H1 (cell line): ENCODE results near the gene EPB41L1. TPM values are rescaled to one million over a fixed set of nuclear protein-coding genes. Genes with fewer than 3 reads are reported as not detected.

ENCODE experiments used
- CTCF ChIA-PET: fragments of 300-600 bp; sonication (Branson Sonifier 250); formaldehyde crosslinking; loops from one replicate; lab custom pipeline; 2021; ENCODE audit not compliant: partially characterized antibody; lab: Charles Lee
- POLR2A ChIA-PET: fragments of 300-600 bp; sonication (Branson Sonifier 250); formaldehyde crosslinking; loops from one replicate; lab custom pipeline; 2021; ENCODE audit warnings: inconsistent platforms; ENCODE audit not compliant: partially characterized antibody; lab: Charles Lee
- DNase-seq, 2 experiments: peaks; one replicate each; pipeline versions ENCODE4 v3.0.0 to v3.0.0-alpha.2; 2010 to 2022; ENCODE audit warnings: low spot score in 2 of 2, low read depth in 1 of 2, mixed read lengths in 1 of 2
- FAIRE-seq: peaks from 2 replicates; lab custom pipeline; 2011; peaks lifted over from hg19 to GRCh38; lab: Jason Lieb, UNC
- H2AFZ ChIP-seq: 2 replicates; pipeline ENCODE4 v1.8.1; 2012; ENCODE audit warnings: low read length, inconsistent platforms
- H2AK5ac ChIP-seq: 2 replicates; pipeline ENCODE4 v1.6.1; 2013; ENCODE audit warnings: low read depth, low read length
- H2BK120ac ChIP-seq: replicated peaks from 2 replicates; pipeline ENCODE3; 2013; ENCODE audit warnings: low read depth, low read length, inconsistent platforms
- H2BK12ac ChIP-seq: 2 replicates; pipeline ENCODE4 v1.6.1; 2013; ENCODE audit warnings: low read depth, low read length
- H2BK15ac ChIP-seq: 2 replicates; pipeline ENCODE4 v1.6.1; 2013; ENCODE audit warnings: low read length
- H2BK20ac ChIP-seq: 2 replicates; pipeline ENCODE4 v1.6.1; 2013; ENCODE audit warnings: low read length
- H2BK5ac ChIP-seq: 2 replicates; pipeline ENCODE4 v1.6.1; 2013; ENCODE audit warnings: low read depth, low read length
- H3K14ac ChIP-seq: 2 replicates; pipeline ENCODE4 v1.6.1; 2013; ENCODE audit warnings: inconsistent platforms; ENCODE audit not compliant: insufficient read length
- H3K18ac ChIP-seq: 2 replicates; pipeline ENCODE4 v1.6.1; 2013; ENCODE audit warnings: low read length; ENCODE audit errors: extremely low read depth
- H3K23ac ChIP-seq: 2 replicates; pipeline ENCODE4 v1.6.1; 2013; ENCODE audit warnings: inconsistent platforms; ENCODE audit not compliant: insufficient read length
- H3K23me2 ChIP-seq: 2 replicates; pipeline ENCODE4 v1.6.1; 2013; ENCODE audit warnings: low read depth, low read length
- H3K27ac ChIP-seq: 2 replicates; pipeline ENCODE4 v1.6.1; 2011; ENCODE audit warnings: low read depth, low read length, inconsistent platforms
- H3K27me3 ChIP-seq, 4 experiments: replicated peaks in 1 of 4; 1 replicate in 1 of 4; 2 replicates in 3 of 4; pipeline versions ENCODE4 v1.6.1 to v1.8.1; 2011 to 2013; ENCODE audit warnings: low read length in 3 of 4, mild to moderate bottlenecking in 3 of 4, inconsistent platforms in 2 of 4, mixed read lengths in 2 of 4, moderate library complexity in 1 of 4; ENCODE audit not compliant: control insufficient read depth in 3 of 4, insufficient read depth in 3 of 4; ENCODE audit errors: extremely low read depth in 1 of 4
- H3K36me3 ChIP-seq, 4 experiments: 2 replicates each; pipeline versions ENCODE4 v1.6.1 to v1.8.1; 2011 to 2013; ENCODE audit warnings: mild to moderate bottlenecking in 4 of 4, low read length in 3 of 4, moderate library complexity in 2 of 4, control low read depth in 1 of 4, inconsistent platforms in 1 of 4; ENCODE audit not compliant: insufficient read depth in 4 of 4, control insufficient read depth in 2 of 4
- H3K4ac ChIP-seq: replicated peaks from 2 replicates; pipeline ENCODE3; 2013; ENCODE audit warnings: low read length, low read depth, mixed read lengths, inconsistent platforms; ENCODE audit not compliant: insufficient read length
- H3K4me1 ChIP-seq, 4 experiments: replicated peaks in 1 of 4; 1 replicate in 1 of 4; 2 replicates in 3 of 4; pipeline versions ENCODE4 v1.6.1 to v1.8.1; 2011 to 2013; ENCODE audit warnings: low read length in 3 of 4, inconsistent platforms in 2 of 4, mixed read lengths in 1 of 4; ENCODE audit not compliant: insufficient read depth in 4 of 4, control insufficient read depth in 3 of 4
- H3K4me2 ChIP-seq, 2 experiments: 2 replicates each; pipeline versions ENCODE4 v1.6.1 to v1.8.1; 2011 to 2013; ENCODE audit warnings: low read depth in 2 of 2, low read length in 2 of 2, control low read depth in 1 of 2, inconsistent platforms in 1 of 2, mild to moderate bottlenecking in 1 of 2; ENCODE audit not compliant: insufficient read depth in 1 of 2
- H3K4me3 ChIP-seq, 4 experiments: fragments of 200-600, 300-600 bp in 1 of 4; sonication (generic), shearing (Covaris generic), sonication (Bioruptor Twin) in 1 of 4; 2 replicates each; pipeline versions ENCODE4 v1.5.1 to v1.8.1; 2011 to 2016; ENCODE audit warnings: low read length in 4 of 4, low read depth in 3 of 4, control low read depth in 2 of 4, inconsistent platforms in 2 of 4, mild to moderate bottlenecking in 2 of 4, mixed read lengths in 1 of 4, moderate library complexity in 1 of 4; ENCODE audit not compliant: insufficient read depth in 2 of 4; ENCODE audit errors: extremely low read depth in 1 of 4
- H3K56ac ChIP-seq: replicated peaks from 2 replicates; pipeline ENCODE3; 2013; ENCODE audit warnings: low read depth, mild to moderate bottlenecking, mixed read lengths, low read length, inconsistent platforms; ENCODE audit not compliant: insufficient read length
- H3K79me1 ChIP-seq: 2 replicates; pipeline ENCODE4 v1.6.1; 2013; ENCODE audit warnings: low read depth, low read length, control low read depth
- H3K79me2 ChIP-seq, 2 experiments: 2 replicates each; pipeline versions ENCODE4 v1.6.1 to v1.8.1; 2012 to 2013; ENCODE audit warnings: low read length in 2 of 2, mild to moderate bottlenecking in 2 of 2, inconsistent platforms in 1 of 2; ENCODE audit not compliant: insufficient read depth in 2 of 2, control insufficient read depth in 1 of 2
- H3K9ac ChIP-seq, 4 experiments: replicated peaks in 1 of 4; 1 replicate in 1 of 4; 2 replicates in 3 of 4; pipeline versions ENCODE4 v1.6.1 to v1.8.1; 2011 to 2013; ENCODE audit warnings: low read depth in 3 of 4, low read length in 3 of 4, control low read depth in 2 of 4, mild to moderate bottlenecking in 2 of 4, moderate library complexity in 2 of 4, inconsistent platforms in 1 of 4; ENCODE audit errors: extremely low read depth in 1 of 4
- H3K9me3 ChIP-seq, 2 experiments: 2 replicates each; pipeline versions ENCODE4 v1.6.1 to v1.8.1; 2012 to 2013; ENCODE audit warnings: mild to moderate bottlenecking in 2 of 2, moderate library complexity in 2 of 2, control low read depth in 1 of 2, inconsistent platforms in 1 of 2, low read depth in 1 of 2, low read length in 1 of 2, mixed read lengths in 1 of 2; ENCODE audit not compliant: insufficient read depth in 2 of 2
- H4K20me1 ChIP-seq, 2 experiments: replicated peaks in 1 of 2; 2 replicates each; pipeline versions ENCODE3 to v1.8.1; 2011 to 2013; ENCODE audit warnings: inconsistent platforms in 2 of 2, low read length in 2 of 2, mild to moderate bottlenecking in 1 of 2; ENCODE audit not compliant: insufficient read depth in 2 of 2, control insufficient read depth in 1 of 2
- H4K5ac ChIP-seq: 2 replicates; pipeline ENCODE4 v1.6.1; 2013; ENCODE audit warnings: low read length, low read depth, mixed read lengths, inconsistent platforms; ENCODE audit not compliant: insufficient read length
- H4K8ac ChIP-seq: 2 replicates; pipeline ENCODE4 v1.8.0; 2013; ENCODE audit warnings: mild to moderate bottlenecking, moderate library complexity, low read length, inconsistent platforms; ENCODE audit not compliant: insufficient read depth; ENCODE audit errors: extremely low read depth
- H4K91ac ChIP-seq: replicated peaks from 2 replicates; pipeline ENCODE3; 2013; ENCODE audit warnings: low read length, mixed read lengths, inconsistent platforms; ENCODE audit not compliant: insufficient read length
- ASH2L ChIP-seq: fragments of 200-600, 300-600 bp; sonication (generic); IDR thresholded peaks from one replicate; pipeline ENCODE4 v1.7.1; 2017; ENCODE audit warnings: low read length
- CREB1 ChIP-seq: IDR thresholded peaks from 2 replicates; pipeline ENCODE4 v1.6.1; 2012; ENCODE audit warnings: inconsistent platforms
- HDAC6 ChIP-seq: IDR thresholded peaks from one replicate; pipeline ENCODE4 v1.7.1; 2012; ENCODE audit warnings: low read depth, mild to moderate bottlenecking, inconsistent platforms, low read length, moderate library complexity
- KDM4A ChIP-seq: IDR thresholded peaks from one replicate; pipeline ENCODE4 v1.7.1; 2012; ENCODE audit warnings: low read depth, mild to moderate bottlenecking, moderate library complexity, low read length, inconsistent platforms; ENCODE audit not compliant: severe bottlenecking
- RAD21 ChIP-seq, 2 experiments: IDR thresholded peaks in 1 of 2; conservative IDR thresholded peaks in 1 of 2; 2 replicates each; pipeline ENCODE4 v1.6.1; 2011; ENCODE audit warnings: low read depth in 2 of 2, low read length in 2 of 2, improper control_type of control experiment in 1 of 2, inconsistent platforms in 1 of 2, mild to moderate bottlenecking in 1 of 2, moderate library complexity in 1 of 2
- RFX5 ChIP-seq: IDR thresholded peaks from 2 replicates; pipeline ENCODE4 v1.6.1; 2011; ENCODE audit warnings: low read depth, low read length, improper control_type of control experiment, borderline replicate concordance
- WGBS, 2 experiments: shearing (Covaris generic) in 1 of 2; methylation state at CpG; one replicate each; pipeline versions ENCODE4 v1.1.6 to v1.1.7; 2013 to 2015; ENCODE audit warnings: low lambda C conversion rate in 2 of 2, mixed read lengths in 2 of 2, inconsistent platforms in 1 of 2, low coverage in 1 of 2, missing lambda C conversion rate in 1 of 2; ENCODE audit not compliant: insufficient replicate concordance in 2 of 2, insufficient coverage in 1 of 2, insufficient read length in 1 of 2; ENCODE audit errors: extremely low coverage in 1 of 2, missing lambda C conversion rate in 1 of 2; 5-methylcytosine and 5-hydroxymethylcytosine counted together
- polyA plus RNA-seq, 7 experiments: library from polyadenylated mRNA; depleted of rRNA in 3 of 7; stranded (reverse) in 5 of 7; unstranded in 2 of 7; fragments of >200 nt in 5 of 7; fragments of 200-250 nt in 2 of 7; gene quantifications; 1 replicate in 5 of 7; 2 replicates in 1 of 7; 4 replicates in 1 of 7; pipeline versions ENCODE4 v1.2.1 to v1.2.3, GENCODE V29; 2011 to 2013; ENCODE audit warnings: missing spikeins in 2 of 7, mixed read lengths in 2 of 7
- total RNA-seq: library from RNA; stranded (reverse); fragmentation: NEBNext Ultra II Directional; extraction: Animal tissue kit (Norgen Biotek cat#: 25700); gene quantifications from 2 replicates; pipeline ENCODE4 v1.2.1, GENCODE V29; 2021
- TF ChIP-seq, protein P1 (sequence below): IDR thresholded peaks from 2 replicates; pipeline ENCODE4 v1.6.1; 2011; ENCODE audit warnings: low read length, improper control_type of control experiment

EPB41L1 gene
- total and polyA plus RNA-seq, 2 of the 8 experiments (the other 6 are each of a cell fraction or from before 2014, with no cell fraction given) = 14.8 to 36.0 TPM

DNA sequence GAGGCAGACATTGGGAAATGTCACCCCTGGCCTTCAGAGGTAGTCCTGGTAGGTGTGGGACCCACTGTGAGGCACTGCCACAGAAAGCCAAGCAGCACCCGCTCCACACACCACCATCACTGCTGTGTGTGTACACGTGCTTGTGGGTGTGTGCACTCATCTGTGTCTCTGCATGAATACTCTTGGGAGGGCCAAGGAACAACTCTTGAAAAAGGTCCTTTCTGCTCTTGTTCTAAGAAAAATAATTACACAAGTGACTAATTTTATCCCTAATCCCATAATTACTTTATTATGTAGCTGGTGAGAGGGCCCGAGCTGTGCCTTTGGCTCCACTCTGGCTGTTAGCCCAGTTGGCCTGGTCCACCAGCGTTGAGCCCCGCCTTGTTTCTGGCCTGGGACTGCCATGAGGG lies 21.7 kb upstream of the EPB41L1 start:
- Histone ChIP-seq H2AFZ (no peak overlapping the region), H3K4me2 (no peak overlapping the region), H4K20me1 (no peaks in the 10 kb centered on the region), H2AK5ac (no peak overlapping the region), H3K14ac (no peak overlapping the region), H3K4me1 (peaks cover 0 to 3% (median 1%) of the 10 kb centered on the region in 4 experiments; a peak in 3 of 7 replicates), H3K4me3 (no peak overlapping the region), H4K8ac (no peak overlapping the region), H3K9ac (no peak overlapping the region), H3K4ac (peak overlapping the region; percentile 60), H2BK15ac (no peak overlapping the region), H2BK5ac (no peak overlapping the region), H2BK20ac (no peak overlapping the region), H4K91ac (no peak overlapping the region), H3K23me2 (no peaks in the 10 kb centered on the region), H4K5ac (no peak overlapping the region), H2BK120ac (no peak overlapping the region), H3K56ac (no peak overlapping the region), H3K79me1 (no peaks in the 10 kb centered on the region), H3K27ac (no peak overlapping the region), H3K36me3 (no peaks in the 10 kb centered on the region), H3K18ac (no peak overlapping the region), H3K79me2 (no peaks in the 10 kb centered on the region), H3K9me3 (no peaks in the 10 kb centered on the region), H3K23ac (no peak overlapping the region), H2BK12ac (no peak overlapping the region), H3K27me3 (no peaks in the 10 kb centered on the region)
- TF ChIP-seq, protein P1, sequence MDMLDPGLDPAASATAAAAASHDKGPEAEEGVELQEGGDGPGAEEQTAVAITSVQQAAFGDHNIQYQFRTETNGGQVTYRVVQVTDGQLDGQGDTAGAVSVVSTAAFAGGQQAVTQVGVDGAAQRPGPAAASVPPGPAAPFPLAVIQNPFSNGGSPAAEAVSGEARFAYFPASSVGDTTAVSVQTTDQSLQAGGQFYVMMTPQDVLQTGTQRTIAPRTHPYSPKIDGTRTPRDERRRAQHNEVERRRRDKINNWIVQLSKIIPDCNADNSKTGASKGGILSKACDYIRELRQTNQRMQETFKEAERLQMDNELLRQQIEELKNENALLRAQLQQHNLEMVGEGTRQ = no peak
- TF ChIP-seq HDAC6 (no peak), RFX5 (no peak), KDM4A (no peak), ASH2L (no peak), RAD21 (IDR thresholded peaks at IDR 0.05 in 1 of 2, conservative IDR thresholded peaks at IDR 0.05 in 1 of 2; ENCODE audit: low read depth in 2 of 2, low read length in 2 of 2) (no peak), CREB1 (no peak)
- FAIRE-seq (no peak), DNase-seq (no peak)
- WGBS, 2 experiments = 89% methylated on average over 5 of the region's 5 CpGs; no CpG with 5 or more reads in 1 of the 2 experiments
- CTCF ChIA-PET = interaction anchor here (0.8 to 10.9 kb wide), 6 partner anchors 11 to 138 kb away, joined by 3 to 244 read pairs (median 4); no protein-coding TSS in a partner anchor
- POLR2A ChIA-PET = no interaction called here
